Neural cell (in vitro differentiated cells): ENCODE measurements around the gene GPC5. TPM values are rescaled to one million over a fixed set of nuclear protein-coding genes. Genes with fewer than 3 reads are reported as not detected.

ENCODE experiments used
- H2AFZ ChIP-seq: fragments of 200-600, 300-800 bp; sonication (generic), shearing (Covaris generic); 2 replicates; pipeline ENCODE4 v1.6.0; 2014; ENCODE audit warnings: low read depth, mild to moderate bottlenecking, antibody characterized with exemption, low read length, moderate library complexity
- H3F3A ChIP-seq: fragments of 200-600 bp; shearing (Covaris generic); 2 replicates; pipeline ENCODE4 v1.6.1; 2016; ENCODE audit warnings: mild to moderate bottlenecking, moderate library complexity, mixed read lengths, antibody characterized with exemption, low read length; ENCODE audit not compliant: insufficient read depth, poor library complexity, severe bottlenecking
- H3K27ac ChIP-seq: fragments of 200-600, 300-800 bp; sonication (generic), shearing (Covaris generic); 2 replicates; pipeline ENCODE4 v1.5.1; 2014; ENCODE audit warnings: mild to moderate bottlenecking, low read length, moderate library complexity
- H3K27me3 ChIP-seq: fragments of 300-800, 200-600 bp; sonication (generic), shearing (Covaris generic); 2 replicates; pipeline ENCODE4 v1.6.0; 2014; ENCODE audit warnings: mild to moderate bottlenecking, low read depth, low read length, moderate library complexity; ENCODE audit not compliant: insufficient read depth
- H3K36me3 ChIP-seq: fragments of 300-800, 200-600 bp; sonication (generic), shearing (Covaris generic); 2 replicates; pipeline ENCODE4 v1.5.1; 2014; ENCODE audit warnings: mild to moderate bottlenecking, antibody characterized with exemption, low read length, moderate library complexity; ENCODE audit not compliant: insufficient read depth
- H3K4me2 ChIP-seq: fragments of 300-800, 200-600 bp; sonication (generic), shearing (Covaris generic); 2 replicates; pipeline ENCODE4 v1.6.0; 2014; ENCODE audit warnings: mild to moderate bottlenecking, low read length
- H3K4me3 ChIP-seq: fragments of 300-800, 200-600 bp; sonication (generic), shearing (Covaris generic); 2 replicates; pipeline ENCODE4 v1.5.1; 2014; ENCODE audit warnings: mild to moderate bottlenecking, low read length, moderate library complexity
- H3K79me2 ChIP-seq: fragments of 200-600 bp; shearing (Covaris generic); replicated peaks from 2 replicates; pipeline ENCODE4 v1.6.0; 2014; ENCODE audit warnings: mild to moderate bottlenecking, low read length, moderate library complexity; ENCODE audit not compliant: insufficient read depth
- H3K9ac ChIP-seq: fragments of 300-800, 200-600 bp; sonication (generic), shearing (Covaris generic); 2 replicates; pipeline ENCODE4 v1.6.1; 2016; ENCODE audit warnings: mild to moderate bottlenecking, low read length, mixed read lengths
- H3K9me2 ChIP-seq: fragments of 200-600 bp; shearing (Covaris generic); 2 replicates; pipeline ENCODE4 v1.6.1; 2016; ENCODE audit warnings: mild to moderate bottlenecking, low read length, mixed read lengths; ENCODE audit not compliant: insufficient read depth
- H3K9me3 ChIP-seq: fragments of 200-600, 300-800 bp; sonication (generic), shearing (Covaris generic); 2 replicates; pipeline ENCODE4 v1.6.1; 2016; ENCODE audit warnings: mild to moderate bottlenecking, mixed run types, low read length, moderate library complexity, mixed read lengths
- H4K20me1 ChIP-seq: fragments of 200-600 bp; shearing (Covaris generic); 2 replicates; pipeline ENCODE4 v1.6.1; 2016; ENCODE audit warnings: mild to moderate bottlenecking, mixed run types; ENCODE audit not compliant: insufficient read depth
- CTCF ChIP-seq: fragments of 450-650 bp; IDR thresholded peaks from 2 replicates; pipeline ENCODE4 v1.5.1; 2014; ENCODE audit warnings: antibody characterized with exemption, mild to moderate bottlenecking, moderate library complexity; ENCODE audit not compliant: poor library complexity, severe bottlenecking
- EP300 ChIP-seq: fragments of 450-650 bp; conservative IDR thresholded peaks from 2 replicates; pipeline ENCODE4 v1.6.1; 2014; ENCODE audit warnings: antibody characterized with exemption, mild to moderate bottlenecking, moderate library complexity; ENCODE audit not compliant: poor library complexity, severe bottlenecking
- EZH2 ChIP-seq: fragments of 200-600, 300-800 bp; shearing (Covaris generic), sonication (generic); IDR thresholded peaks from 2 replicates; pipeline ENCODE4 v1.6.1; 2014; ENCODE audit warnings: antibody characterized with exemption, low read length, borderline replicate concordance, mild to moderate bottlenecking; ENCODE audit not compliant: insufficient read depth, poor library complexity, severe bottlenecking
- MXI1 ChIP-seq: fragments of 450-650 bp; conservative IDR thresholded peaks from 2 replicates; pipeline ENCODE4 v1.6.1; 2014; ENCODE audit warnings: antibody characterized with exemption, mild to moderate bottlenecking; ENCODE audit not compliant: poor library complexity, severe bottlenecking
- POLR2AphosphoS5 ChIP-seq: IDR thresholded peaks from 2 replicates; pipeline ENCODE4 v1.6.1; 2012
- RAD21 ChIP-seq: fragments of 450-650 bp; conservative IDR thresholded peaks from 2 replicates; pipeline ENCODE4 v1.6.1; 2014; ENCODE audit warnings: antibody characterized with exemption, mild to moderate bottlenecking, moderate library complexity
- SMC3 ChIP-seq: fragments of 450-650 bp; conservative IDR thresholded peaks from 2 replicates; pipeline ENCODE4 v1.6.1; 2014; ENCODE audit warnings: antibody characterized with exemption, mild to moderate bottlenecking, moderate library complexity; ENCODE audit not compliant: poor library complexity
- TAF1 ChIP-seq: IDR thresholded peaks from 2 replicates; pipeline ENCODE4 v1.6.1; 2012; ENCODE audit warnings: low read depth
- polyA plus RNA-seq: library from polyadenylated mRNA; depleted of rRNA; stranded (reverse); fragments of >200 nt; gene quantifications from 2 replicates; pipeline ENCODE4 v1.2.3, GENCODE V29; 2014
- TF ChIP-seq, protein P1 (sequence below): IDR thresholded peaks from 2 replicates; pipeline ENCODE4 v1.6.1; 2012; ENCODE audit warnings: borderline replicate concordance

The GPC5 gene
- polyA plus RNA-seq, 1 donor from 2014 or later: 5.0 TPM

GRCh38 chr13:92418818-92419412 is 1020.5 kb downstream of the GPC5 start:
- Histone ChIP-seq H3K4me3 (no peak overlapping the region), H3K27me3 (no peaks in the 10 kb centered on the region), H3K9ac (no peak overlapping the region), H3K36me3 (no peaks in the 10 kb centered on the region), H3K79me2 (no peaks in the 10 kb centered on the region), H3K9me3 (no peaks in the 10 kb centered on the region), H3K27ac (no peak overlapping the region), H4K20me1 (no peaks in the 10 kb centered on the region), H3K4me2 (no peak overlapping the region), H3F3A (no peaks in the 10 kb centered on the region), H2AFZ (no peak overlapping the region), H3K9me2 (no peaks in the 10 kb centered on the region)
- TF ChIP-seq CTCF: no peak
- TF ChIP-seq SMC3: no peak
- TF ChIP-seq POLR2AphosphoS5: no peak

DNA sequence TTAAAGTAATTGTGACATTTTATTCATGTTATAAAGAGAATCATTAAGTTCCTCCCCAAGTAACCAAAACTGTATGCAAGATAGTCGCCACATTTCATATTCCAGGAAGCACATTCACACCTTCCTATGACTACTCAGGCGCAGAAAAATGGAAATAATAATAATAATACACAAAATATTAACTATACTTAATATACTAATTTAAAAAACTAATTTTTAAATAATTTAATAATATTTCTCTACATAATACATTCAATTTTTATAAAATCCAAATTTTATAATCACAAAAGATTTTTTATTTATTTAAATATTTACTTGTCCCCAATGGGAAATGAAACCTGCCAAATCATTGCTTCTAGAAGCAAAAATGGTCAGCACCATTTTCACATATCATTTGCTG is 1030.8 kb downstream of the GPC5 start:
- no peaks in the 10 kb centered on the region for H3F3A ChIP-seq
- no peak overlapping the region for H3K4me2 ChIP-seq
- TF ChIP-seq EZH2 (no peak), CTCF (no peak), TAF1 (no peak), RAD21 (no peak), EP300 (no peak), POLR2AphosphoS5 (no peak), SMC3 (no peak), MXI1 (no peak)
- TF ChIP-seq, protein P1, sequence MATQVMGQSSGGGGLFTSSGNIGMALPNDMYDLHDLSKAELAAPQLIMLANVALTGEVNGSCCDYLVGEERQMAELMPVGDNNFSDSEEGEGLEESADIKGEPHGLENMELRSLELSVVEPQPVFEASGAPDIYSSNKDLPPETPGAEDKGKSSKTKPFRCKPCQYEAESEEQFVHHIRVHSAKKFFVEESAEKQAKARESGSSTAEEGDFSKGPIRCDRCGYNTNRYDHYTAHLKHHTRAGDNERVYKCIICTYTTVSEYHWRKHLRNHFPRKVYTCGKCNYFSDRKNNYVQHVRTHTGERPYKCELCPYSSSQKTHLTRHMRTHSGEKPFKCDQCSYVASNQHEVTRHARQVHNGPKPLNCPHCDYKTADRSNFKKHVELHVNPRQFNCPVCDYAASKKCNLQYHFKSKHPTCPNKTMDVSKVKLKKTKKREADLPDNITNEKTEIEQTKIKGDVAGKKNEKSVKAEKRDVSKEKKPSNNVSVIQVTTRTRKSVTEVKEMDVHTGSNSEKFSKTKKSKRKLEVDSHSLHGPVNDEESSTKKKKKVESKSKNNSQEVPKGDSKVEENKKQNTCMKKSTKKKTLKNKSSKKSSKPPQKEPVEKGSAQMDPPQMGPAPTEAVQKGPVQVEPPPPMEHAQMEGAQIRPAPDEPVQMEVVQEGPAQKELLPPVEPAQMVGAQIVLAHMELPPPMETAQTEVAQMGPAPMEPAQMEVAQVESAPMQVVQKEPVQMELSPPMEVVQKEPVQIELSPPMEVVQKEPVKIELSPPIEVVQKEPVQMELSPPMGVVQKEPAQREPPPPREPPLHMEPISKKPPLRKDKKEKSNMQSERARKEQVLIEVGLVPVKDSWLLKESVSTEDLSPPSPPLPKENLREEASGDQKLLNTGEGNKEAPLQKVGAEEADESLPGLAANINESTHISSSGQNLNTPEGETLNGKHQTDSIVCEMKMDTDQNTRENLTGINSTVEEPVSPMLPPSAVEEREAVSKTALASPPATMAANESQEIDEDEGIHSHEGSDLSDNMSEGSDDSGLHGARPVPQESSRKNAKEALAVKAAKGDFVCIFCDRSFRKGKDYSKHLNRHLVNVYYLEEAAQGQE: no peak
- no peaks in the 10 kb centered on the region for H4K20me1 ChIP-seq
- H3K27me3 ChIP-seq: no peaks in the 10 kb centered on the region
- no peak overlapping the region for H3K4me3 ChIP-seq
- H3K9me2 ChIP-seq: no peaks in the 10 kb centered on the region
- no peak overlapping the region for H2AFZ ChIP-seq
- H3K79me2 ChIP-seq: no peaks in the 10 kb centered on the region
- no peaks in the 10 kb centered on the region for H3K36me3 ChIP-seq
- no peak overlapping the region for H3K9ac ChIP-seq
- H3K27ac ChIP-seq: no peak overlapping the region
- no peaks in the 10 kb centered on the region for H3K9me3 ChIP-seq
